Measurements from ENCODE around the gene LIMCH1.

Gene LIMCH1

GRCh38 chr4:41747230-41748055 lies 209.5 kb downstream of the LIMCH1 start:
- no peak overlapping the region for H3K27ac Mint-ChIP-seq
- peak; percentile 28 for DNase-seq
- H3K9me3 Mint-ChIP-seq: peaks cover 24% of the 10 kb centered on the region
- peaks cover 32% of the 10 kb centered on the region for H3K4me1 Mint-ChIP-seq
- peaks cover 9% of the 10 kb centered on the region for H3K36me3 Mint-ChIP-seq (ENCODE audit: low read depth)
- no peak for TF ChIP-seq CTCF (IDR thresholded peaks at IDR 0.05)
- peaks cover 100% of the 10 kb centered on the region for H3K27me3 Mint-ChIP-seq (ENCODE audit: low read depth, poor library complexity)
- no peak overlapping the region for H3K4me3 Mint-ChIP-seq

- Mint-ChIP-seq H3K9me3 (peaks cover 24% of the 10 kb centered on the region), H3K4me3 (no peak overlapping the region), H3K27ac (no peak overlapping the region), H3K4me1 (peaks cover 32% of the 10 kb centered on the region), H3K36me3 (ENCODE audit: low read depth) (peaks cover 9% of the 10 kb centered on the region), H3K27me3 (ENCODE audit: low read depth, poor library complexity) (peaks cover 100% of the 10 kb centered on the region)
- TF ChIP-seq CTCF (IDR thresholded peaks at IDR 0.05): no peak
- no peak for DNase-seq
Observed at GRCh38 chr4:41748074-41748570, 210.2 kb downstream of the LIMCH1 start.

GRCh38 chr4:41748571-41749475 lies 210.9 kb downstream of the LIMCH1 start, which contains the start of gene PHOX2B:
Gene PHOX2B, minus strand, starts transcription at chr4:41748725. Its CDS starts 115 bp downstream, at chr4:41748610.
- Mint-ChIP-seq H3K4me3 (no peak within 1 kb of the TSS), H3K27me3 (ENCODE audit: low read depth, poor library complexity) (peaks cover 100% of the 10 kb centered on the region), H3K9me3 (peaks cover 24% of the 10 kb centered on the region), H3K27ac (no peak within 1 kb of the TSS), H3K4me1 (peaks cover 32% of the 10 kb centered on the region), H3K36me3 (ENCODE audit: low read depth) (peaks cover 9% of the 10 kb centered on the region)
- TF ChIP-seq CTCF (IDR thresholded peaks at IDR 0.05): no peak
- no peak for DNase-seq

GRCh38 chr4:41749631-41750039 lies 211.7 kb downstream of the LIMCH1 start:
- DNase-seq: no peak
- TF ChIP-seq CTCF (IDR thresholded peaks at IDR 0.05): no peak
- Mint-ChIP-seq H3K36me3 (ENCODE audit: low read depth) (peaks cover 2% of the 10 kb centered on the region), H3K4me1 (peaks cover 32% of the 10 kb centered on the region), H3K4me3 (no peak overlapping the region), H3K9me3 (peaks cover 17% of the 10 kb centered on the region), H3K27me3 (ENCODE audit: low read depth, poor library complexity) (peaks cover 100% of the 10 kb centered on the region), H3K27ac (no peak overlapping the region)
